NB4 (cell line): ENCODE results near the gene TET2.

Experiments
- MYC ChIP-seq: IDR thresholded peaks from 2 replicates; pipeline ENCODE4 v1.6.1; 2011; ENCODE audit warnings: low read depth, low read length
- POLR2A ChIP-seq: IDR thresholded peaks from 2 replicates; pipeline ENCODE4 v1.6.1; 2011; ENCODE audit warnings: mild to moderate bottlenecking; ENCODE audit not compliant: insufficient read length; ENCODE audit errors: extremely low read depth
- TF ChIP-seq, protein P1 (sequence below): IDR thresholded peaks from one replicate; pipeline ENCODE4 v1.5.1; 2012; ENCODE audit warnings: low read depth, low read length
- TF ChIP-seq, protein P2 (sequence below): IDR thresholded peaks from 2 replicates; pipeline ENCODE4 v1.6.1; 2011; ENCODE audit warnings: low read depth, low read length

DNA sequence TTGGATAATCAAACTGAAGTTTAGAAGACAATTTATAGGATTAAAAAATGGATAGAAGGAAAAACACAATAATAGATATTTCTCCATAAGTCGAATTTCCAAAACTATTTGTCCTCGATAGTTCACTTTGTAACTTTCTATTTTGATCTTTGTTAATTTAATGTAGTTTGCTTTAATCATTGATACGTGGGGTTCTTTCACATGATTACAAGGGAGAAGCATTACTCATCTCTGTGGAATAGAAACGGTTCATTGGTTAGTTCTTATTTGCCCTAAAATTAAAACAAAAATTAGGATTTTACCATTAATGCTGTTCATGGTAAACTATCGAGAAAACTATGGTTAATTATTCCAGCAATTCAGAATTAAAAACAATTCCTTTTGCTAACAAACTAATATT is 2.1 kb downstream of the TET2 start:
- TF ChIP-seq, protein P1, sequence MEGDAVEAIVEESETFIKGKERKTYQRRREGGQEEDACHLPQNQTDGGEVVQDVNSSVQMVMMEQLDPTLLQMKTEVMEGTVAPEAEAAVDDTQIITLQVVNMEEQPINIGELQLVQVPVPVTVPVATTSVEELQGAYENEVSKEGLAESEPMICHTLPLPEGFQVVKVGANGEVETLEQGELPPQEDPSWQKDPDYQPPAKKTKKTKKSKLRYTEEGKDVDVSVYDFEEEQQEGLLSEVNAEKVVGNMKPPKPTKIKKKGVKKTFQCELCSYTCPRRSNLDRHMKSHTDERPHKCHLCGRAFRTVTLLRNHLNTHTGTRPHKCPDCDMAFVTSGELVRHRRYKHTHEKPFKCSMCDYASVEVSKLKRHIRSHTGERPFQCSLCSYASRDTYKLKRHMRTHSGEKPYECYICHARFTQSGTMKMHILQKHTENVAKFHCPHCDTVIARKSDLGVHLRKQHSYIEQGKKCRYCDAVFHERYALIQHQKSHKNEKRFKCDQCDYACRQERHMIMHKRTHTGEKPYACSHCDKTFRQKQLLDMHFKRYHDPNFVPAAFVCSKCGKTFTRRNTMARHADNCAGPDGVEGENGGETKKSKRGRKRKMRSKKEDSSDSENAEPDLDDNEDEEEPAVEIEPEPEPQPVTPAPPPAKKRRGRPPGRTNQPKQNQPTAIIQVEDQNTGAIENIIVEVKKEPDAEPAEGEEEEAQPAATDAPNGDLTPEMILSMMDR, result no peak
- TF ChIP-seq POLR2A (no peak), MYC (no peak)
- TF ChIP-seq, protein P2, sequence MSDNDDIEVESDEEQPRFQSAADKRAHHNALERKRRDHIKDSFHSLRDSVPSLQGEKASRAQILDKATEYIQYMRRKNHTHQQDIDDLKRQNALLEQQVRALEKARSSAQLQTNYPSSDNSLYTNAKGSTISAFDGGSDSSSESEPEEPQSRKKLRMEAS, result no peak
